ENCODE results near the gene BAIAP2L1. TPM values are rescaled to one million over a fixed set of nuclear protein-coding genes. Genes with fewer than 3 reads are reported as not detected.

Gene BAIAP2L1
- total and polyA plus RNA-seq, 2 donors = 2.2 to 6.1 TPM

DNA sequence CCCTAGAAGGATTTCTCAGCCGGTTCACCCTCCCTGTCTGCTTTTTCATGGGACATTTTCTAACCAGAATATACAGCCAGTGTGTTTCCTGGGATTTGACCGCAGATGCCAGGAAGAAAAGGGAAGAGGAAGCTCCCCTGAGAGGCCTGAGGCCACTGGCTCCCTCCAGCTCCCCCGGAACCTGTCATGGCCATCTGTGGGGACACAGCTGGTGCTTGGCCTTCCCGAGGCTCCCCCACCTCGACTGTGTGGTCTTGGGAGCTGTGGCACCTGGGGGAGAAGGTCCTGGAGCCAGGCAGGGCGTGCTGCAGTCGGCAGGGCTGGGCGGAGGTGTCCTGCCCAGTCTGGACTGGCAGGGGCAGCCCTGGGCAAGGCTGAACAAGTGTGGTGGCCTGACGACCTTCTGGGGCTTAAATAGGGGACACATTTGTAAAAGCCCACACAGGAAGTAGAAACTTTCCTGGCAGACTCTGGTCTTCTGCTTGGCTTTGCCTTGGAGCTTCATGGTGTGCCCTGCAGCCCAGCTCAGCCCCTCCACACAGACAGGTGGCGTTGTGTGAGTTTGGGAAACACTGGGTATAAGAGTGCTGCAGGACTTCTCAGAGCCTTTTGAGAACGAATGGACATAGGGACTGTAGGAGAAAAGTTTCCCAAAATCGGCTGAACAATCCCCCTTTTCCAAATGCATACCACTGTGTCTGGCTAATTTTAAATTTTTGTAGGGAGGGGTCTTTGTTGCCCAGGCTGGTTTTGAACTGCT lies 112.6 kb downstream of the BAIAP2L1 start:
- Histone ChIP-seq H3K27me3 (ENCODE audit: control insufficient read depth in 2 of 2, insufficient read depth in 1 of 2, low read length in 1 of 2) (no peaks in the 10 kb centered on the region), H3K36me3 (ENCODE audit: control insufficient read depth in 2 of 2, insufficient read depth in 2 of 2, low read length in 1 of 2) (peaks cover 7 to 12% of the 10 kb centered on the region in 2 donors), H3K9me3 (ENCODE audit: control insufficient read depth in 2 of 2, insufficient read depth in 1 of 2, low read length in 1 of 2) (no peaks in the 10 kb centered on the region), H3K27ac (ENCODE audit: low read depth in 1 of 2, low read length in 1 of 2) (no peak overlapping the region), H3K4me3 (ENCODE audit: low read length in 2 of 2) (no peak overlapping the region), H3K4me1 (ENCODE audit: control insufficient read depth in 2 of 2, insufficient read depth in 2 of 2, low read length in 2 of 2) (peaks cover 3 to 18% of the 10 kb centered on the region in 2 donors)
- no peak for DNase-seq (ENCODE audit: low read depth in 6 of 9, low spot score in 9 of 9)
- 75% methylated on average over 12 of the region's 12 CpGs for WGBS

GRCh38 chr7:98287486-98287959 lies 113.4 kb downstream of the BAIAP2L1 start:
- peak in 1 of 9 donors; percentile 20 for DNase-seq (ENCODE audit: low read depth in 6 of 9, low spot score in 9 of 9)
- 92% methylated on average over 14 of the region's 14 CpGs for WGBS

DNA sequence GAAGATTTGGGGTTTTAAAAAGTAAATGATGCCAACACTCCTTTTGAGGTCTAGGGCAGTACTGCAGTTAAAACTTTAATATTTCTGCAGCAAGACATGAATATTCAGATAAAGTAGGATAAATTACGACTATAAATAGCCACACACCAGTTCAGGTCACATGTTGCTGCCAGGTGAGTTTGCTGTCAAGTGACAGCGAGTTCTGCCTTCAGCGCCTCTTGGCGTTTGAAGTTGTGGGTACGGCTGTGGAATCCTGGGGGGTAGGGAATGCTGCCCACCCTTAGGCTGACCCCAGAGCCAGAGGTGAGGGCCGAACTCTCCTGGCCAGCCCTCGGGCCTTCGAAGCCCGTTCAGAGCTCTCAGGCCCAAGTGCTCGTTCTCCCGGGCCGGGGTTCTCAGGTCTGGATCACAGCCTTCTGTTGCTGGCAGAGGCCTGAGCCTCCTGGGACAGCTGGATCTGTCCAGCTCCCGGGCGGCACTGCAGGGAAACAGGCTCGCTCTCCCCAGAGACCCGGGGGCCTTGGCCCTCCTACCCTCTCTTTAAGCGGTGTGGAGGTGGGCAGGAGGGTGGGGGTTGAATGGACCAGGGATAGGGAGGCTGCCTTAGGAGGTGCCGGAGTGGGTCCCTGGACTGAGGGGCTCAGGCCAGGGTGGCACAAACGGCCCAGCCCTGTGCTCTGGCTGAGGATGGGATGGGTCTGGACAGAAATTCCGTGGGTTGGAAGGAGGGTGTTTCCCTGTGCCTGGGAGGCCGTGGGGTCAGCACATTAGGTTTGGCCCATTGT lies 114.0 kb downstream of the BAIAP2L1 start:
- Histone ChIP-seq H3K36me3 (ENCODE audit: control insufficient read depth in 2 of 2, insufficient read depth in 2 of 2, low read length in 1 of 2) (peaks cover 5 to 6% of the 10 kb centered on the region in 2 donors), H3K4me1 (ENCODE audit: control insufficient read depth in 2 of 2, insufficient read depth in 2 of 2, low read length in 2 of 2) (peaks cover 6 to 32% of the 10 kb centered on the region in 2 donors), H3K9me3 (ENCODE audit: control insufficient read depth in 2 of 2, insufficient read depth in 1 of 2, low read length in 1 of 2) (no peaks in the 10 kb centered on the region), H3K4me3 (ENCODE audit: low read length in 2 of 2) (no peak overlapping the region), H3K27me3 (ENCODE audit: control insufficient read depth in 2 of 2, insufficient read depth in 1 of 2, low read length in 1 of 2) (peaks cover 0 to 6% of the 10 kb centered on the region in 2 donors), H3K27ac (ENCODE audit: low read depth in 1 of 2, low read length in 1 of 2) (no peak overlapping the region)
- WGBS = 94% methylated on average over 21 of the region's 21 CpGs
- DNase-seq (ENCODE audit: low read depth in 6 of 9, low spot score in 9 of 9) = no peak

More at GRCh38 chr7:98287486-98287959, 113.4 kb downstream of the BAIAP2L1 start:
- Histone ChIP-seq H3K4me1 (ENCODE audit: control insufficient read depth in 2 of 2, insufficient read depth in 2 of 2, low read length in 2 of 2) (peaks cover 5 to 26% of the 10 kb centered on the region in 2 donors), H3K27ac (ENCODE audit: low read depth in 1 of 2, low read length in 1 of 2) (no peak overlapping the region), H3K4me3 (ENCODE audit: low read length in 2 of 2) (no peak overlapping the region), H3K9me3 (ENCODE audit: control insufficient read depth in 2 of 2, insufficient read depth in 1 of 2, low read length in 1 of 2) (no peaks in the 10 kb centered on the region), H3K27me3 (ENCODE audit: control insufficient read depth in 2 of 2, insufficient read depth in 1 of 2, low read length in 1 of 2) (no peaks in the 10 kb centered on the region), H3K36me3 (ENCODE audit: control insufficient read depth in 2 of 2, insufficient read depth in 2 of 2, low read length in 1 of 2) (peaks cover 7 to 9% of the 10 kb centered on the region in 2 donors)

DNA sequence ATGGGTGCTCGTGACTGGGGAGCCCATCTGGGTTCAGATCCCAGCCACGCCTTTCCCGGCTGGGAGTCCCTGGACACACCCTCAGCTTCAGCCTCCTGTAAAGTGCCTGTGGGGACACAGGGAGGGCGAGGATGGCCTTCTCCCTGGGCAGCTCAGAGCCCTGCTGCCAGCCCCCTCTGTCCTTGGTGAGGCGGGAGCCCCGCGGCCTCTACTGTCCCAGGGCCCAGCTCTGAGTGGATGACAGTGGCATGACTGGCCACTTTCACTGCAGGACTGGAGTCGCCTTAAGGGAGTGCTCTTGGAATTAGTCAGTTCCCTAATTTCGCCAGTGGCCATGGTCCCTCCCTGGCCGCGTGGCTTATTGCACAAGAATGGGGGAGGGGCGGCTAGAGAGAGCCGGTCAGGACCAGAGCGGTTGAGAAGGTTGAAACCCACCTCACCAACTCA lies 114.8 kb downstream of the BAIAP2L1 start:
- peaks cover 2 to 3% of the 10 kb centered on the region in 2 donors for H3K36me3 ChIP-seq (ENCODE audit: control insufficient read depth in 2 of 2, insufficient read depth in 2 of 2, low read length in 1 of 2)
- WGBS = 98% methylated on average over 14 of the region's 14 CpGs

GRCh38 chr7:98285157-98286092 lies 115.5 kb downstream of the BAIAP2L1 start:
- H3K9me3 ChIP-seq (ENCODE audit: control insufficient read depth in 2 of 2, insufficient read depth in 1 of 2, low read length in 1 of 2) = no peaks in the 10 kb centered on the region
- no peak overlapping the region for H3K4me3 ChIP-seq (ENCODE audit: low read length in 2 of 2)
- no peak for DNase-seq (ENCODE audit: low read depth in 6 of 9, low spot score in 9 of 9)
- peaks cover 0 to 6% of the 10 kb centered on the region in 2 donors for H3K27me3 ChIP-seq (ENCODE audit: control insufficient read depth in 2 of 2, insufficient read depth in 1 of 2, low read length in 1 of 2)
- H3K27ac ChIP-seq (ENCODE audit: low read depth in 1 of 2, low read length in 1 of 2) = peak overlapping the region in 1 of 2 donors; percentile 33
- peaks cover 2 to 3% of the 10 kb centered on the region in 2 donors for H3K36me3 ChIP-seq (ENCODE audit: control insufficient read depth in 2 of 2, insufficient read depth in 2 of 2, low read length in 1 of 2)
- WGBS = 95% methylated on average over 21 of the region's 21 CpGs
- H3K4me1 ChIP-seq (ENCODE audit: control insufficient read depth in 2 of 2, insufficient read depth in 2 of 2, low read length in 2 of 2) = peaks cover 6 to 36% of the 10 kb centered on the region in 2 donors

More for the DNA sequence above, 114.8 kb downstream of the BAIAP2L1 start:
- Histone ChIP-seq H3K9me3 (ENCODE audit: control insufficient read depth in 2 of 2, insufficient read depth in 1 of 2, low read length in 1 of 2) (no peaks in the 10 kb centered on the region), H3K4me3 (ENCODE audit: low read length in 2 of 2) (no peak overlapping the region), H3K27me3 (ENCODE audit: control insufficient read depth in 2 of 2, insufficient read depth in 1 of 2, low read length in 1 of 2) (peaks cover 0 to 6% of the 10 kb centered on the region in 2 donors), H3K27ac (ENCODE audit: low read depth in 1 of 2, low read length in 1 of 2) (peak overlapping the region in 1 of 2 donors; percentile 33), H3K4me1 (ENCODE audit: control insufficient read depth in 2 of 2, insufficient read depth in 2 of 2, low read length in 2 of 2) (peaks cover 6 to 32% of the 10 kb centered on the region in 2 donors)
- no peak for DNase-seq (ENCODE audit: low read depth in 6 of 9, low spot score in 9 of 9)

- WGBS = 69% methylated on average over 20 of the region's 20 CpGs
- Histone ChIP-seq H3K4me1 (ENCODE audit: control insufficient read depth in 2 of 2, insufficient read depth in 2 of 2, low read length in 2 of 2) (peaks cover 6 to 38% of the 10 kb centered on the region in 2 donors), H3K27ac (ENCODE audit: low read depth in 1 of 2, low read length in 1 of 2) (peak overlapping the region in 1 of 2 donors; percentile 32), H3K9me3 (ENCODE audit: control insufficient read depth in 2 of 2, insufficient read depth in 1 of 2, low read length in 1 of 2) (no peaks in the 10 kb centered on the region), H3K4me3 (ENCODE audit: low read length in 2 of 2) (no peak overlapping the region), H3K27me3 (ENCODE audit: control insufficient read depth in 2 of 2, insufficient read depth in 1 of 2, low read length in 1 of 2) (peaks cover 0 to 6% of the 10 kb centered on the region in 2 donors), H3K36me3 (ENCODE audit: control insufficient read depth in 2 of 2, insufficient read depth in 2 of 2, low read length in 1 of 2) (peaks cover 2 to 3% of the 10 kb centered on the region in 2 donors)
- no peak for DNase-seq (ENCODE audit: low read depth in 6 of 9, low spot score in 9 of 9)
These were observed 116.4 kb downstream of the BAIAP2L1 start for GRCh38 chr7:98284335-98285036.

DNA sequence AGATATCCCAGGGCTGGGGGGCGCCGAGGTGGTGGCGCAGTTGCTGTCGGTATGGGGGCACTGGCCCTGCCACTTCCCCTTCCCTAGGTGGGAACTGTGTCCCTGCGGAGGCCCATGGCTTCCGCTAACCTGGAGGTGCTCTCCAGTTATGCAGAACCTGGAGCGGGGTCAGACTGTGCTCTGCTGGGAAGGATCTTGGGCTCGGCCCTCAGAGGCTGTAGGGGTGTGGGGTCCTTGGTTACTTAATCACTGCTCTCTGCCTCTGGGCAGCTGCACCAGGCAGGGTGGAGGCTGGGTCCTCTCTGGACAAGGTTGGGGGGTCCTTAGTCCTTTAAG lies 117.0 kb downstream of the BAIAP2L1 start:
- H3K9me3 ChIP-seq (ENCODE audit: control insufficient read depth in 2 of 2, insufficient read depth in 1 of 2, low read length in 1 of 2) = no peaks in the 10 kb centered on the region
- WGBS = 90% methylated on average over 8 of the region's 8 CpGs
- H3K4me1 ChIP-seq (ENCODE audit: control insufficient read depth in 2 of 2, insufficient read depth in 2 of 2, low read length in 2 of 2) = peaks cover 6 to 38% of the 10 kb centered on the region in 2 donors
- H3K36me3 ChIP-seq (ENCODE audit: control insufficient read depth in 2 of 2, insufficient read depth in 2 of 2, low read length in 1 of 2) = peaks cover 2 to 3% of the 10 kb centered on the region in 2 donors
- no peak overlapping the region for H3K27ac ChIP-seq (ENCODE audit: low read depth in 1 of 2, low read length in 1 of 2)
- peaks cover 0 to 6% of the 10 kb centered on the region in 2 donors for H3K27me3 ChIP-seq (ENCODE audit: control insufficient read depth in 2 of 2, insufficient read depth in 1 of 2, low read length in 1 of 2)
- H3K4me3 ChIP-seq (ENCODE audit: low read length in 2 of 2) = no peak overlapping the region
- DNase-seq (ENCODE audit: low read depth in 6 of 9, low spot score in 9 of 9) = no peak

Measured in thymus (tissue), 11 donors.